IMR-90 (cell line): ENCODE results near the gene DENND1B. TPM values are rescaled to one million over a fixed set of nuclear protein-coding genes. Genes with fewer than 3 reads are reported as not detected.
"Not testable (repeated sequence)": the region's sequence is repeated elsewhere in the genome, so short reads cannot be mapped to it uniquely, and the experiment has no call there.

Experiments
- ATAC-seq: fragments of 200-7000 bp; cut with Tn5 transposase; 2 replicates; pipeline ENCODE4 v1.9.1; 2020; ENCODE audit warnings: low read depth, mild to moderate bottlenecking, moderate library complexity
- BruUV-seq: library from RNA; stranded (reverse); fragments of 400-500 nt; replicated peaks from 2 replicates; lab custom pipeline; 2021; lab: Mats Ljungman, UMichigan
- CTCF ChIA-PET: fragments of 300-600 bp; formaldehyde crosslinking; extraction: SDS; loops from one replicate; lab custom pipeline; 2021; ENCODE audit warnings: antibody characterized with exemption; lab: Yijun Ruan, JAX
- POLR2A ChIA-PET: fragments of 300-600 bp; sonication (Branson Sonifier 250); formaldehyde crosslinking; loops from one replicate; lab custom pipeline; 2022; ENCODE audit warnings: antibody characterized with exemption; ENCODE audit not compliant: unreplicated experiment; lab: Charles Lee
- DNase-seq: peaks from one replicate; pipeline ENCODE4 v3.0.0; 2013
- H2AFZ ChIP-seq: replicated peaks from 2 replicates; pipeline ENCODE3; 2013; ENCODE audit warnings: low read length, mild to moderate bottlenecking; ENCODE audit not compliant: poor library complexity
- H2AK5ac ChIP-seq: 2 replicates; pipeline ENCODE4 v1.6.1; 2013; ENCODE audit warnings: low read depth, low read length, inconsistent platforms
- H2AK9ac ChIP-seq: replicated peaks from 2 replicates; pipeline ENCODE3; 2013; ENCODE audit warnings: mild to moderate bottlenecking, low read depth, low read length, moderate library complexity; ENCODE audit not compliant: poor library complexity
- H2BK120ac ChIP-seq: 2 replicates; pipeline ENCODE4 v1.6.1; 2013; ENCODE audit warnings: low read depth, low read length, inconsistent platforms
- H2BK15ac ChIP-seq: 3 replicates; pipeline ENCODE4 v1.6.1; 2013; ENCODE audit warnings: low read depth, low read length, inconsistent platforms
- H2BK20ac ChIP-seq: 2 replicates; pipeline ENCODE4 v1.6.1; 2013; ENCODE audit warnings: low read depth, mild to moderate bottlenecking, inconsistent platforms, low read length, moderate library complexity
- H2BK5ac ChIP-seq: 2 replicates; pipeline ENCODE4 v1.6.1; 2013; ENCODE audit warnings: mild to moderate bottlenecking, low read depth, low read length, inconsistent platforms; ENCODE audit not compliant: poor library complexity, severe bottlenecking
- H3K14ac ChIP-seq: replicated peaks from 2 replicates; pipeline ENCODE4 v1.6.1; 2013; ENCODE audit warnings: low read depth, low read length, inconsistent platforms
- H3K18ac ChIP-seq: 2 replicates; pipeline ENCODE4 v1.6.1; 2013; ENCODE audit warnings: low read depth, low read length, control low read depth
- H3K23ac ChIP-seq: 2 replicates; pipeline ENCODE4 v1.6.1; 2013; ENCODE audit warnings: low read depth, low read length, inconsistent platforms
- H3K27ac ChIP-seq: 2 replicates; pipeline ENCODE4 v1.5.1; 2013; ENCODE audit warnings: mild to moderate bottlenecking, control low read depth, low read length; ENCODE audit not compliant: insufficient read depth
- H3K27me3 ChIP-seq: 2 replicates; pipeline ENCODE4 v1.6.1; 2013; ENCODE audit warnings: low read length; ENCODE audit not compliant: control insufficient read depth, insufficient read depth
- H3K36me3 ChIP-seq: 2 replicates; pipeline ENCODE4 v1.6.1; 2013; ENCODE audit warnings: low read length, mixed read lengths; ENCODE audit not compliant: control insufficient read depth, insufficient read depth
- H3K4ac ChIP-seq: 2 replicates; pipeline ENCODE4 v1.6.1; 2013; ENCODE audit warnings: low read depth, low read length, inconsistent platforms
- H3K4me1 ChIP-seq: 2 replicates; pipeline ENCODE4 v1.6.1; 2013; ENCODE audit warnings: low read length, mixed read lengths; ENCODE audit not compliant: control insufficient read depth, insufficient read depth
- H3K4me2 ChIP-seq: 2 replicates; pipeline ENCODE4 v1.6.1; 2013; ENCODE audit warnings: low read depth, mild to moderate bottlenecking, control low read depth, low read length, moderate library complexity
- H3K4me3 ChIP-seq: 2 replicates; pipeline ENCODE4 v1.5.1; 2013; ENCODE audit warnings: low read depth, mild to moderate bottlenecking, control low read depth, low read length, moderate library complexity; ENCODE audit not compliant: insufficient read depth
- H3K56ac ChIP-seq: 2 replicates; pipeline ENCODE4 v1.6.1; 2013; ENCODE audit warnings: low read length, inconsistent platforms; ENCODE audit not compliant: insufficient read depth; ENCODE audit errors: extremely low read depth
- H3K79me1 ChIP-seq, 2 experiments: 2 replicates each; pipeline ENCODE4 v1.6.1; 2013; ENCODE audit warnings: low read length in 2 of 2, inconsistent platforms in 1 of 2, low read depth in 1 of 2
- H3K9ac ChIP-seq: 2 replicates; pipeline ENCODE4 v1.6.1; 2013; ENCODE audit warnings: low read depth, low read length, control low read depth
- H3K9me1 ChIP-seq: 2 replicates; pipeline ENCODE4 v1.6.1; 2013; ENCODE audit warnings: low read length, inconsistent platforms; ENCODE audit not compliant: insufficient read depth
- H3K9me3 ChIP-seq: 2 replicates; pipeline ENCODE4 v1.6.1; 2013; ENCODE audit warnings: low read length; ENCODE audit not compliant: control insufficient read depth, insufficient read depth
- H4K20me1 ChIP-seq: 2 replicates; pipeline ENCODE4 v1.6.1; 2013; ENCODE audit warnings: low read length, inconsistent platforms; ENCODE audit not compliant: insufficient read depth
- H4K5ac ChIP-seq: 2 replicates; pipeline ENCODE4 v1.6.1; 2013; ENCODE audit warnings: mild to moderate bottlenecking, low read depth, low read length, control low read depth
- H4K8ac ChIP-seq, 2 experiments: 2 replicates each; pipeline ENCODE4 v1.6.1; 2013; ENCODE audit warnings: low read depth in 2 of 2, low read length in 2 of 2, control low read depth in 1 of 2, inconsistent platforms in 1 of 2
- H4K91ac ChIP-seq: 2 replicates; pipeline ENCODE4 v1.6.1; 2013; ENCODE audit warnings: low read depth, low read length, inconsistent platforms; ENCODE audit not compliant: insufficient read depth
- WGBS, 2 experiments: methylation state at CpG; one replicate each; pipeline versions ENCODE4 v1.1.5 to v1.1.7; 2013; ENCODE audit warnings: missing lambda C conversion rate in 2 of 2; ENCODE audit not compliant: insufficient read length in 1 of 2; ENCODE audit errors: extremely low coverage in 2 of 2; 5-methylcytosine and 5-hydroxymethylcytosine counted together
- dilution Hi-C: fragments of 300-500 bp; cut with HindIII; formaldehyde crosslinking; loops from one replicate; pipeline ENCODE4 v1.14.3; 2018; ENCODE audit warnings: low sequenced_read_pairs; ENCODE audit not compliant: unreplicated experiment
- in situ Hi-C: fragments of 300-500 bp; cut with MboI; formaldehyde crosslinking; loops from 3 replicates; pipeline ENCODE4 v1.14.3; 2019; ENCODE audit warnings: low sequenced_read_pairs, inconsistent platforms, mixed read lengths
- intact Hi-C: fragments of 100-400 bp; cut with micrococcal nuclease; formaldehyde crosslinking; loops from 2 replicates; pipeline ENCODE4 v1.10.0; 2022
- polyA plus RNA-seq, 3 experiments: library from polyadenylated mRNA; depleted of rRNA; stranded (reverse); fragments of >200 nt; gene quantifications; 2 replicates each; pipeline ENCODE4 v1.2.3, GENCODE V29; 2012; ENCODE audit warnings: low replicate concordance in 1 of 3
- total RNA-seq: library from RNA; depleted of rRNA; stranded (reverse); fragments of >200 nt; gene quantifications from 2 replicates; pipeline ENCODE4 v1.2.3, GENCODE V29; 2012

The DENND1B gene
- total and polyA plus RNA-seq, 2 of the 4 experiments (the other 2 are of a cell fraction) = 4.0 to 24.2 TPM

GRCh38 chr1:197700688-197701087 lies 74.6 kb downstream of the DENND1B start:
- H4K20me1 ChIP-seq, DNase-seq, BruUV-seq, H3K18ac ChIP-seq, CTCF ChIA-PET, H2BK5ac ChIP-seq, H3K4me2 ChIP-seq, H3K36me3 ChIP-seq, intact Hi-C loops, dilution Hi-C loops, ATAC-seq, H4K91ac ChIP-seq, H2BK15ac ChIP-seq, H2AFZ ChIP-seq, H4K5ac ChIP-seq, H3K4ac ChIP-seq, H3K27me3 ChIP-seq, H3K4me3 ChIP-seq, in situ Hi-C loops, H2AK5ac ChIP-seq, H3K4me1 ChIP-seq, H2BK20ac ChIP-seq, H2AK9ac ChIP-seq, H2BK120ac ChIP-seq, H3K9me1 ChIP-seq, H4K8ac ChIP-seq, H3K9ac ChIP-seq, H3K9me3 ChIP-seq, POLR2A ChIA-PET, H3K14ac ChIP-seq, H3K23ac ChIP-seq, H3K27ac ChIP-seq, H3K56ac ChIP-seq, H3K79me1 ChIP-seq: not testable (repeated sequence)
- 100% methylated on average over 1 of the region's 4 CpGs; no CpG with 5 or more reads in 1 of the 2 experiments for WGBS, 2 experiments
